HEK293 (cell line): ENCODE measurements around the gene DAZAP1.

Source experiments
- CTCF ChIP-seq: fragments of 450-650 bp; formaldehyde crosslinking; IDR thresholded peaks from 2 replicates; pipeline ENCODE4 v1.5.1; 2016; ENCODE audit warnings: missing biosample characterization, missing genetic modification characterization
- PBX3 ChIP-seq: sonication (generic); formaldehyde crosslinking; IDR thresholded peaks from 2 replicates; pipeline ENCODE4 v1.8.1; 2022; ENCODE audit warnings: mild to moderate bottlenecking, moderate library complexity, missing genetic modification reagents
- ZNF157 ChIP-seq: fragments of 450-650 bp; formaldehyde crosslinking; IDR thresholded peaks from 2 replicates; pipeline ENCODE4 v1.5.1; 2016; ENCODE audit warnings: missing biosample characterization, missing genetic modification characterization
- ZNF398 ChIP-seq: fragments of 450-650 bp; formaldehyde crosslinking; IDR thresholded peaks from 2 replicates; pipeline ENCODE4 v1.5.1; 2017; ENCODE audit warnings: missing biosample characterization, missing genetic modification characterization
- ZNF670 ChIP-seq: fragments of 450-650 bp; formaldehyde crosslinking; IDR thresholded peaks from 2 replicates; pipeline ENCODE4 v1.5.1; 2016; ENCODE audit warnings: missing biosample characterization, missing genetic modification characterization, low read depth
- ZNF792 ChIP-seq: fragments of 450-650 bp; formaldehyde crosslinking; IDR thresholded peaks from 2 replicates; pipeline ENCODE4 v1.5.1; 2016; ENCODE audit warnings: missing biosample characterization, missing genetic modification characterization

- TF ChIP-seq CTCF (tag by site-specific recombination) (no peak), ZNF157 (no peak), PBX3 (CRISPR knock-in tag) (no peak), ZNF792 (tag by site-specific recombination) (no peak), ZNF670 (tag by site-specific recombination) (no peak), ZNF398 (tag by site-specific recombination) (no peak)
These were observed 42.4 kb downstream of the DAZAP1 start, which contains the start of gene APC2 for GRCh38 chr19:1449467-1450442.
